T-helper 1 cell (primary cell): Measurements from ENCODE around the gene COL5A1.

ENCODE experiments used
- DNase-seq, 5 donors: peaks; one replicate each; pipeline ENCODE4 v3.0.0-alpha.2; 2012 to 2020

COL5A1 gene

GRCh38 chr9:134863941-134864820 is 222.6 kb downstream of the COL5A1 start:
- DNase-seq = no peak

- DNase-seq = no peak
Measured at GRCh38 chr9:134864821-134865190, 223.2 kb downstream of the COL5A1 start.

GRCh38 chr9:134867917-134868750 is 226.5 kb downstream of the COL5A1 start:
- no peak for DNase-seq

GRCh38 chr9:134868751-134869553 is 227.3 kb downstream of the COL5A1 start:
- DNase-seq = no peak

GRCh38 chr9:134869554-134870300 is 228.1 kb downstream of the COL5A1 start:
- DNase-seq = no peak

- DNase-seq = no peak
Measured at GRCh38 chr9:134870301-134870694, 228.7 kb downstream of the COL5A1 start.

- no peak for DNase-seq
Measured at GRCh38 chr9:134870746-134871662, 229.4 kb downstream of the COL5A1 start.

- DNase-seq = no peak
Measured at GRCh38 chr9:134871697-134872340, 230.2 kb downstream of the COL5A1 start.

GRCh38 chr9:134872482-134873231 is 231.1 kb downstream of the COL5A1 start:
- DNase-seq = no peak

- DNase-seq = no peak
Measured at GRCh38 chr9:134875371-134875770, 233.8 kb downstream of the COL5A1 start.

- DNase-seq = no peak
Measured at GRCh38 chr9:134877541-134877940, 235.9 kb downstream of the COL5A1 start.

- DNase-seq = no peak
Measured at GRCh38 chr9:134879664-134880483, 238.3 kb downstream of the COL5A1 start.

- DNase-seq = no peak
Measured at GRCh38 chr9:134880484-134881312, 239.1 kb downstream of the COL5A1 start, which contains the start of gene FCN2. TSS of gene FCN2 (plus strand) at chr9:134880810. CDS start at chr9:134880822, 12 bp downstream.

- no peak for DNase-seq
Measured at GRCh38 chr9:134881313-134881670, 239.7 kb downstream of the COL5A1 start.

- no peak for DNase-seq
Measured at GRCh38 chr9:134882204-134882785, 240.7 kb downstream of the COL5A1 start.

- DNase-seq = no peak
Measured at GRCh38 chr9:134883040-134883782, 241.6 kb downstream of the COL5A1 start.

GRCh38 chr9:134884492-134884891 is 242.9 kb downstream of the COL5A1 start:
- DNase-seq = no peak
